H1 (cell line): Measurements from ENCODE around the gene ANGPTL4. TPM values are rescaled to one million over a fixed set of nuclear protein-coding genes. Genes with fewer than 3 reads are reported as not detected.

ENCODE experiments used
- CTCF ChIA-PET: fragments of 300-600 bp; sonication (Branson Sonifier 250); formaldehyde crosslinking; loops from one replicate; lab custom pipeline; 2021; ENCODE audit not compliant: partially characterized antibody; lab: Charles Lee
- POLR2A ChIA-PET: fragments of 300-600 bp; sonication (Branson Sonifier 250); formaldehyde crosslinking; loops from one replicate; lab custom pipeline; 2021; ENCODE audit warnings: inconsistent platforms; ENCODE audit not compliant: partially characterized antibody; lab: Charles Lee
- DNase-seq, 2 experiments: peaks; one replicate each; pipeline versions ENCODE4 v3.0.0 to v3.0.0-alpha.2; 2010 to 2022; ENCODE audit warnings: low spot score in 2 of 2, low read depth in 1 of 2, mixed read lengths in 1 of 2
- FAIRE-seq: peaks from 2 replicates; lab custom pipeline; 2011; peaks lifted over from hg19 to GRCh38; lab: Jason Lieb, UNC
- H2AFZ ChIP-seq: 2 replicates; pipeline ENCODE4 v1.8.1; 2012; ENCODE audit warnings: low read length, inconsistent platforms
- H2AK5ac ChIP-seq: 2 replicates; pipeline ENCODE4 v1.6.1; 2013; ENCODE audit warnings: low read depth, low read length
- H2BK120ac ChIP-seq: replicated peaks from 2 replicates; pipeline ENCODE3; 2013; ENCODE audit warnings: low read depth, low read length, inconsistent platforms
- H2BK12ac ChIP-seq: 2 replicates; pipeline ENCODE4 v1.6.1; 2013; ENCODE audit warnings: low read depth, low read length
- H2BK15ac ChIP-seq: 2 replicates; pipeline ENCODE4 v1.6.1; 2013; ENCODE audit warnings: low read length
- H2BK20ac ChIP-seq: 2 replicates; pipeline ENCODE4 v1.6.1; 2013; ENCODE audit warnings: low read length
- H2BK5ac ChIP-seq: 2 replicates; pipeline ENCODE4 v1.6.1; 2013; ENCODE audit warnings: low read depth, low read length
- H3K14ac ChIP-seq: 2 replicates; pipeline ENCODE4 v1.6.1; 2013; ENCODE audit warnings: inconsistent platforms; ENCODE audit not compliant: insufficient read length
- H3K18ac ChIP-seq: 2 replicates; pipeline ENCODE4 v1.6.1; 2013; ENCODE audit warnings: low read length; ENCODE audit errors: extremely low read depth
- H3K23ac ChIP-seq: 2 replicates; pipeline ENCODE4 v1.6.1; 2013; ENCODE audit warnings: inconsistent platforms; ENCODE audit not compliant: insufficient read length
- H3K23me2 ChIP-seq: 2 replicates; pipeline ENCODE4 v1.6.1; 2013; ENCODE audit warnings: low read depth, low read length
- H3K27ac ChIP-seq: 2 replicates; pipeline ENCODE4 v1.6.1; 2011; ENCODE audit warnings: low read depth, low read length, inconsistent platforms
- H3K27me3 ChIP-seq, 4 experiments: replicated peaks in 1 of 4; 1 replicate in 1 of 4; 2 replicates in 3 of 4; pipeline versions ENCODE4 v1.6.1 to v1.8.1; 2011 to 2013; ENCODE audit warnings: low read length in 3 of 4, mild to moderate bottlenecking in 3 of 4, inconsistent platforms in 2 of 4, mixed read lengths in 2 of 4, moderate library complexity in 1 of 4; ENCODE audit not compliant: control insufficient read depth in 3 of 4, insufficient read depth in 3 of 4; ENCODE audit errors: extremely low read depth in 1 of 4
- H3K36me3 ChIP-seq, 4 experiments: 2 replicates each; pipeline versions ENCODE4 v1.6.1 to v1.8.1; 2011 to 2013; ENCODE audit warnings: mild to moderate bottlenecking in 4 of 4, low read length in 3 of 4, moderate library complexity in 2 of 4, control low read depth in 1 of 4, inconsistent platforms in 1 of 4; ENCODE audit not compliant: insufficient read depth in 4 of 4, control insufficient read depth in 2 of 4
- H3K4ac ChIP-seq: replicated peaks from 2 replicates; pipeline ENCODE3; 2013; ENCODE audit warnings: low read length, low read depth, mixed read lengths, inconsistent platforms; ENCODE audit not compliant: insufficient read length
- H3K4me1 ChIP-seq, 4 experiments: replicated peaks in 1 of 4; 1 replicate in 1 of 4; 2 replicates in 3 of 4; pipeline versions ENCODE4 v1.6.1 to v1.8.1; 2011 to 2013; ENCODE audit warnings: low read length in 3 of 4, inconsistent platforms in 2 of 4, mixed read lengths in 1 of 4; ENCODE audit not compliant: insufficient read depth in 4 of 4, control insufficient read depth in 3 of 4
- H3K4me2 ChIP-seq, 2 experiments: 2 replicates each; pipeline versions ENCODE4 v1.6.1 to v1.8.1; 2011 to 2013; ENCODE audit warnings: low read depth in 2 of 2, low read length in 2 of 2, control low read depth in 1 of 2, inconsistent platforms in 1 of 2, mild to moderate bottlenecking in 1 of 2; ENCODE audit not compliant: insufficient read depth in 1 of 2
- H3K4me3 ChIP-seq, 4 experiments: fragments of 200-600, 300-600 bp in 1 of 4; sonication (generic), shearing (Covaris generic), sonication (Bioruptor Twin) in 1 of 4; 2 replicates each; pipeline versions ENCODE4 v1.5.1 to v1.8.1; 2011 to 2016; ENCODE audit warnings: low read length in 4 of 4, low read depth in 3 of 4, control low read depth in 2 of 4, inconsistent platforms in 2 of 4, mild to moderate bottlenecking in 2 of 4, mixed read lengths in 1 of 4, moderate library complexity in 1 of 4; ENCODE audit not compliant: insufficient read depth in 2 of 4; ENCODE audit errors: extremely low read depth in 1 of 4
- H3K56ac ChIP-seq: replicated peaks from 2 replicates; pipeline ENCODE3; 2013; ENCODE audit warnings: low read depth, mild to moderate bottlenecking, mixed read lengths, low read length, inconsistent platforms; ENCODE audit not compliant: insufficient read length
- H3K79me1 ChIP-seq: 2 replicates; pipeline ENCODE4 v1.6.1; 2013; ENCODE audit warnings: low read depth, low read length, control low read depth
- H3K79me2 ChIP-seq, 2 experiments: 2 replicates each; pipeline versions ENCODE4 v1.6.1 to v1.8.1; 2012 to 2013; ENCODE audit warnings: low read length in 2 of 2, mild to moderate bottlenecking in 2 of 2, inconsistent platforms in 1 of 2; ENCODE audit not compliant: insufficient read depth in 2 of 2, control insufficient read depth in 1 of 2
- H3K9ac ChIP-seq, 4 experiments: replicated peaks in 1 of 4; 1 replicate in 1 of 4; 2 replicates in 3 of 4; pipeline versions ENCODE4 v1.6.1 to v1.8.1; 2011 to 2013; ENCODE audit warnings: low read depth in 3 of 4, low read length in 3 of 4, control low read depth in 2 of 4, mild to moderate bottlenecking in 2 of 4, moderate library complexity in 2 of 4, inconsistent platforms in 1 of 4; ENCODE audit errors: extremely low read depth in 1 of 4
- H3K9me3 ChIP-seq, 2 experiments: 2 replicates each; pipeline versions ENCODE4 v1.6.1 to v1.8.1; 2012 to 2013; ENCODE audit warnings: mild to moderate bottlenecking in 2 of 2, moderate library complexity in 2 of 2, control low read depth in 1 of 2, inconsistent platforms in 1 of 2, low read depth in 1 of 2, low read length in 1 of 2, mixed read lengths in 1 of 2; ENCODE audit not compliant: insufficient read depth in 2 of 2
- H4K20me1 ChIP-seq, 2 experiments: replicated peaks in 1 of 2; 2 replicates each; pipeline versions ENCODE3 to v1.8.1; 2011 to 2013; ENCODE audit warnings: inconsistent platforms in 2 of 2, low read length in 2 of 2, mild to moderate bottlenecking in 1 of 2; ENCODE audit not compliant: insufficient read depth in 2 of 2, control insufficient read depth in 1 of 2
- H4K5ac ChIP-seq: 2 replicates; pipeline ENCODE4 v1.6.1; 2013; ENCODE audit warnings: low read length, low read depth, mixed read lengths, inconsistent platforms; ENCODE audit not compliant: insufficient read length
- H4K8ac ChIP-seq: 2 replicates; pipeline ENCODE4 v1.8.0; 2013; ENCODE audit warnings: mild to moderate bottlenecking, moderate library complexity, low read length, inconsistent platforms; ENCODE audit not compliant: insufficient read depth; ENCODE audit errors: extremely low read depth
- H4K91ac ChIP-seq: replicated peaks from 2 replicates; pipeline ENCODE3; 2013; ENCODE audit warnings: low read length, mixed read lengths, inconsistent platforms; ENCODE audit not compliant: insufficient read length
- CREB1 ChIP-seq: IDR thresholded peaks from 2 replicates; pipeline ENCODE4 v1.6.1; 2012; ENCODE audit warnings: inconsistent platforms
- EP300 ChIP-seq, 2 experiments: IDR thresholded peaks; 1 replicate in 1 of 2; 2 replicates in 1 of 2; pipeline ENCODE4 v1.6.1; 2011 to 2012; ENCODE audit warnings: low read depth in 2 of 2, low read length in 2 of 2, mild to moderate bottlenecking in 2 of 2, borderline replicate concordance in 1 of 2, inconsistent platforms in 1 of 2, moderate library complexity in 1 of 2
- GTF2F1 ChIP-seq: IDR thresholded peaks from 2 replicates; pipeline ENCODE4 v1.6.1; 2012; ENCODE audit warnings: low read depth, low read length, improper control_type of control experiment, borderline replicate concordance
- PHF8 ChIP-seq: fragments of 200-600 bp; sonication (generic); conservative IDR thresholded peaks from 2 replicates; pipeline ENCODE4 v1.7.1; 2012; ENCODE audit warnings: low read depth, mild to moderate bottlenecking, inconsistent platforms, low read length, moderate library complexity
- RFX5 ChIP-seq: IDR thresholded peaks from 2 replicates; pipeline ENCODE4 v1.6.1; 2011; ENCODE audit warnings: low read depth, low read length, improper control_type of control experiment, borderline replicate concordance
- RNF2 ChIP-seq: fragments of 200-900, 300-1000 bp; sonication (generic); IDR thresholded peaks from 2 replicates; pipeline ENCODE4 v1.7.1; 2016; ENCODE audit warnings: borderline replicate concordance, low read depth, mild to moderate bottlenecking, antibody characterized with exemption, low read length; ENCODE audit not compliant: poor library complexity, severe bottlenecking; ENCODE audit errors: missing control alignments
- SIN3A ChIP-seq, 2 experiments: IDR thresholded peaks in 1 of 2; conservative IDR thresholded peaks in 1 of 2; 2 replicates each; pipeline ENCODE4 v1.6.1; 2011 to 2012; ENCODE audit warnings: low read length in 2 of 2, improper control_type of control experiment in 1 of 2, low read depth in 1 of 2, mild to moderate bottlenecking in 1 of 2
- SP2 ChIP-seq: IDR thresholded peaks from 2 replicates; pipeline ENCODE4 v1.6.1; 2012; ENCODE audit warnings: mild to moderate bottlenecking, low read length, inconsistent platforms
- TCF12 ChIP-seq: IDR thresholded peaks from 2 replicates; pipeline ENCODE4 v1.6.1; 2011; ENCODE audit warnings: low read depth, mild to moderate bottlenecking, low read length
- WGBS, 2 experiments: shearing (Covaris generic) in 1 of 2; methylation state at CpG; one replicate each; pipeline versions ENCODE4 v1.1.6 to v1.1.7; 2013 to 2015; ENCODE audit warnings: low lambda C conversion rate in 2 of 2, mixed read lengths in 2 of 2, inconsistent platforms in 1 of 2, low coverage in 1 of 2, missing lambda C conversion rate in 1 of 2; ENCODE audit not compliant: insufficient replicate concordance in 2 of 2, insufficient coverage in 1 of 2, insufficient read length in 1 of 2; ENCODE audit errors: extremely low coverage in 1 of 2, missing lambda C conversion rate in 1 of 2; 5-methylcytosine and 5-hydroxymethylcytosine counted together
- polyA plus RNA-seq, 7 experiments: library from polyadenylated mRNA; depleted of rRNA in 3 of 7; stranded (reverse) in 5 of 7; unstranded in 2 of 7; fragments of >200 nt in 5 of 7; fragments of 200-250 nt in 2 of 7; gene quantifications; 1 replicate in 5 of 7; 2 replicates in 1 of 7; 4 replicates in 1 of 7; pipeline versions ENCODE4 v1.2.1 to v1.2.3, GENCODE V29; 2011 to 2013; ENCODE audit warnings: missing spikeins in 2 of 7, mixed read lengths in 2 of 7
- total RNA-seq: library from RNA; stranded (reverse); fragmentation: NEBNext Ultra II Directional; extraction: Animal tissue kit (Norgen Biotek cat#: 25700); gene quantifications from 2 replicates; pipeline ENCODE4 v1.2.1, GENCODE V29; 2021
- TF ChIP-seq, protein P1 (sequence below): IDR thresholded peaks from 2 replicates; pipeline ENCODE4 v1.6.1; 2011; ENCODE audit warnings: low read depth, mild to moderate bottlenecking, low read length; ENCODE audit not compliant: insufficient read depth

The ANGPTL4 gene
- total and polyA plus RNA-seq, 2 of the 8 experiments (the other 6 are each of a cell fraction or from before 2014, with no cell fraction given): 2.3 to 6.5 TPM

DNA sequence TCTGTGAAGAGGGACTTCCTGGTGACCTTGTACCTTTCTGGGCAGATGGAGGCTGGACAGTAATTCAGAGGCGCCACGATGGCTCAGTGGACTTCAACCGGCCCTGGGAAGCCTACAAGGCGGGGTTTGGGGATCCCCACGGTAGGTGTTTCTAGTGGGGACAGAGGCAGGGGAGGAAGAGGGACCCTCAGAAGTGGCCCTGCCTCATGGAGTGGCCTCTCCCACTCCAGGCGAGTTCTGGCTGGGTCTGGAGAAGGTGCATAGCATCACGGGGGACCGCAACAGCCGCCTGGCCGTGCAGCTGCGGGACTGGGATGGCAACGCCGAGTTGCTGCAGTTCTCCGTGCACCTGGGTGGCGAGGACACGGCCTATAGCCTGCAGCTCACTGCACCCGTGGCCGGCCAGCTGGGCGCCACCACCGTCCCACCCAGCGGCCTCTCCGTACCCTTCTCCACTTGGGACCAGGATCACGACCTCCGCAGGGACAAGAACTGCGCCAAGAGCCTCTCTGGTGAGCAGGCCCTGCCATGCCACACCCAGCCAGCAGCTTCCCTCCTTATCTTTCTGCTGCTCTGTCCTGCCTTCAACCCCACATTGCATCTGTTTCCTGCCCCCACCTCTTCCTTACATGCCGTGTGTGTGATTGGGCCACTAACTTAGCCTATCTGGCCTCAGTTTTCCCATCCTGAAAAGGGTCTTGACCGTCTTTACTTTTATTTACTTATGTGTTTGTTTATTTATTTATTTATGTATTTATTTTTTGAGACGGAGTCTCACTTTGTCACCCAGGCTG is 7.3 kb downstream of the ANGPTL4 start:
- no peak overlapping the region for H3K4me3 ChIP-seq
- no peak for FAIRE-seq
- H3K79me2 ChIP-seq: no peaks in the 10 kb centered on the region
- 90% methylated on average over 28 of the region's 28 CpGs; no CpG with 5 or more reads in 1 of the 2 experiments for WGBS, 2 experiments
- H3K23me2 ChIP-seq: peaks cover 2% of the 10 kb centered on the region; the same call in 1 of the 2 replicates
- DNase-seq: no peak
- no peak overlapping the region for H2AFZ ChIP-seq
- H3K4me1 ChIP-seq: peaks cover 0 to 7% (median 6%) of the 10 kb centered on the region in 4 experiments; a peak in 6 of 7 replicates
- H3K18ac ChIP-seq: no peak overlapping the region
- no peak overlapping the region for H2BK15ac ChIP-seq
- H3K4ac ChIP-seq: no peak overlapping the region
- no peaks in the 10 kb centered on the region for H3K9me3 ChIP-seq
- ChIA-PET POLR2A (interaction anchor here (1.2 to 9.2 kb wide), 2 partner anchors 21 to 71 kb away, joined by 3 to 71 read pairs; partner anchors contain the start of gene RAB11B), CTCF (interaction anchor here (6.0 kb wide), 1 partner anchor 18 kb away, joined by 45 read pairs; no protein-coding TSS in a partner anchor)
- peaks cover 0 to 4% (median 2%) of the 10 kb centered on the region in 4 experiments; a peak in 4 of 7 replicates for H3K27me3 ChIP-seq
- H3K36me3 ChIP-seq: no peaks in the 10 kb centered on the region; a peak in 2 of 8 replicates
- no peak overlapping the region for H2BK120ac ChIP-seq
- no peaks in the 10 kb centered on the region for H3K79me1 ChIP-seq
- no peak overlapping the region for H3K9ac ChIP-seq
- no peak overlapping the region for H3K56ac ChIP-seq
- H3K14ac ChIP-seq: no peak overlapping the region
- H3K27ac ChIP-seq: no peak overlapping the region
- H2BK12ac ChIP-seq: no peak overlapping the region
- no peak overlapping the region for H4K5ac ChIP-seq
- no peak overlapping the region for H2AK5ac ChIP-seq
- 0 out of 2 replicates have a peak overlapping the region, but pooled peaks have one; percentile 12 for H2BK5ac ChIP-seq
- H4K20me1 ChIP-seq: no peaks in the 10 kb centered on the region
- no peak overlapping the region for H2BK20ac ChIP-seq
- H4K91ac ChIP-seq: no peak overlapping the region
- no peak overlapping the region for H3K4me2 ChIP-seq
- no peak overlapping the region for H3K23ac ChIP-seq
- H4K8ac ChIP-seq: no peak overlapping the region
- TF ChIP-seq PHF8 (no peak), RFX5 (no peak), EP300 (IDR thresholded peaks at IDR 0.05; ENCODE audit: borderline replicate concordance in 1 of 2, low read depth in 2 of 2, low read length in 2 of 2) (no peak), GTF2F1 (no peak), SIN3A (conservative IDR thresholded peaks at IDR 0.05 in 1 of 2, IDR thresholded peaks at IDR 0.05 in 1 of 2; ENCODE audit: low read depth in 1 of 2, low read length in 2 of 2) (no peak), RNF2 (no peak), SP2 (no peak), CREB1 (no peak), TCF12 (no peak)
- TF ChIP-seq, protein P1, sequence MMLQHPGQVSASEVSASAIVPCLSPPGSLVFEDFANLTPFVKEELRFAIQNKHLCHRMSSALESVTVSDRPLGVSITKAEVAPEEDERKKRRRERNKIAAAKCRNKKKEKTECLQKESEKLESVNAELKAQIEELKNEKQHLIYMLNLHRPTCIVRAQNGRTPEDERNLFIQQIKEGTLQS: no peak
